K562 (cell line): ENCODE results near the gene CD151. TPM values are rescaled to one million over a fixed set of nuclear protein-coding genes. Genes with fewer than 3 reads are reported as not detected.
A peak's percentile ranks its signal among the peaks of the same experiment; 100 is the strongest.

Experiments
- FOXK2 ChIP-seq, 2 experiments: fragments of 450-650 bp; IDR thresholded peaks in 1 of 2; conservative IDR thresholded peaks in 1 of 2; 2 replicates each; pipeline ENCODE4 v1.6.1; 2016; ENCODE audit warnings: low read depth in 2 of 2, mild to moderate bottlenecking in 1 of 2
- NCOA4 ChIP-seq: fragments of 450-650 bp; IDR thresholded peaks from 2 replicates; pipeline ENCODE4 v1.6.1; 2018; ENCODE audit warnings: mild to moderate bottlenecking; ENCODE audit not compliant: partially characterized antibody
- POLR2AphosphoS5 ChIP-seq: IDR thresholded peaks from 2 replicates; pipeline ENCODE4 v1.6.1; 2011; ENCODE audit warnings: mild to moderate bottlenecking, low read depth, low read length, moderate library complexity; ENCODE audit not compliant: control insufficient read depth, insufficient read depth
- SP1 ChIP-seq: sonication (generic); formaldehyde crosslinking; IDR thresholded peaks from 2 replicates; pipeline ENCODE4 v1.8.1; 2022; ENCODE audit warnings: mild to moderate bottlenecking, missing genetic modification reagents
- STAG1 ChIP-seq: sonication (generic); formaldehyde crosslinking; IDR thresholded peaks from 2 replicates; pipeline ENCODE4 v1.5.0; 2020; ENCODE audit warnings: missing genetic modification reagents, borderline replicate concordance
- ZBTB1 ChIP-seq: sonication (generic); formaldehyde crosslinking; IDR thresholded peaks from 2 replicates; pipeline ENCODE4 v1.8.1; 2023; ENCODE audit warnings: missing genetic modification reagents, low read depth, mild to moderate bottlenecking, borderline replicate concordance
- ZNF121 ChIP-seq: sonication (generic); formaldehyde crosslinking; conservative IDR thresholded peaks from 2 replicates; pipeline ENCODE4 v1.8.0; 2022; ENCODE audit warnings: missing genetic modification reagents
- ZNF224 ChIP-seq: sonication (generic); formaldehyde crosslinking; IDR thresholded peaks from 2 replicates; pipeline ENCODE4 v1.8.0; 2022; ENCODE audit warnings: mild to moderate bottlenecking, missing genetic modification reagents
- ZNF551 ChIP-seq: fragments of 250-450 bp; sonication (Bioruptor Pico); IDR thresholded peaks from 2 replicates; pipeline ENCODE4 v1.5.0; 2021; ENCODE audit warnings: mild to moderate bottlenecking, moderate library complexity
- polyA plus RNA-seq, 8 experiments: library from polyadenylated mRNA; depleted of rRNA in 4 of 8; stranded (reverse) in 5 of 8; unstranded in 3 of 8; fragments of >200 nt; fragmentation: Nextera tagmentation in 2 of 8; fragmentation: Illumina TruSeq in 1 of 8; extraction: Ambion mirVana in 2 of 8; extraction: Trizol in 1 of 8; gene quantifications; 2 replicates each; pipeline versions ENCODE4 v1.2.1 to v1.2.3, GENCODE V29; 2011 to 2014; ENCODE audit warnings: inconsistent platforms in 1 of 8, missing spikeins in 1 of 8
- total RNA-seq, 7 experiments: library from RNA; depleted of rRNA in 6 of 7; stranded (reverse); fragments of >200 nt in 6 of 7; fragmentation: Illumina TruSeq in 2 of 7; extraction: Trizol in 2 of 7; gene quantifications; 2 replicates each; pipeline versions ENCODE4 v1.2.1 to v1.2.3, GENCODE V29; 2011 to 2021; ENCODE audit warnings: low replicate concordance in 1 of 7
- TF ChIP-seq, protein P1 (sequence below): fragments of 450-650 bp; IDR thresholded peaks from 2 replicates; pipeline ENCODE4 v1.6.1; 2016; ENCODE audit warnings: low read depth

The CD151 gene
- total and polyA plus RNA-seq, 9 of the 15 experiments (the other 6 are each of a cell fraction or from before 2014, with no cell fraction given), result 2.3 to 187 (median 140) TPM

DNA sequence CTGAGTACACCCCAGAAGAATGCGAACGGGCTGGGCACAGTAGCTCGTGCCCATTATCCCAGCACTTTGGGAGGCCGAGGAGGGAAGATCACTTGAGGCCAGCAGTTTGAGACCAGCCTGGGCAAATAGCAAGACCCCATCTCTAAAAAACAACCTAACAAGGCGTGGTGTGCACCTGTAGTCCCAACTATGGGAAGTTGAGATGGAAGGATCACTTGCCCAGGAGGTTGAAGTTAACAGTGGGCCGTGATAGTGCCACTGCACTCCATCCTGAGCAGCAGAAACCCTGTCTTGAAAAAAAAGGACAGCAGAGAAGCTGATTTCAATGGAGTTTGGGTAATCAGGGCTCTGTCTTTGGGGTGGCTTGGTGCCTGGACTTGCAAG lies 19.7 kb upstream of the CD151 start (continued):
- no peak for TF ChIP-seq ZNF551 (CRISPR knock-in tag)
- TF ChIP-seq ZNF121 (CRISPR knock-in tag), result peak; percentile 97
- TF ChIP-seq, protein P1, sequence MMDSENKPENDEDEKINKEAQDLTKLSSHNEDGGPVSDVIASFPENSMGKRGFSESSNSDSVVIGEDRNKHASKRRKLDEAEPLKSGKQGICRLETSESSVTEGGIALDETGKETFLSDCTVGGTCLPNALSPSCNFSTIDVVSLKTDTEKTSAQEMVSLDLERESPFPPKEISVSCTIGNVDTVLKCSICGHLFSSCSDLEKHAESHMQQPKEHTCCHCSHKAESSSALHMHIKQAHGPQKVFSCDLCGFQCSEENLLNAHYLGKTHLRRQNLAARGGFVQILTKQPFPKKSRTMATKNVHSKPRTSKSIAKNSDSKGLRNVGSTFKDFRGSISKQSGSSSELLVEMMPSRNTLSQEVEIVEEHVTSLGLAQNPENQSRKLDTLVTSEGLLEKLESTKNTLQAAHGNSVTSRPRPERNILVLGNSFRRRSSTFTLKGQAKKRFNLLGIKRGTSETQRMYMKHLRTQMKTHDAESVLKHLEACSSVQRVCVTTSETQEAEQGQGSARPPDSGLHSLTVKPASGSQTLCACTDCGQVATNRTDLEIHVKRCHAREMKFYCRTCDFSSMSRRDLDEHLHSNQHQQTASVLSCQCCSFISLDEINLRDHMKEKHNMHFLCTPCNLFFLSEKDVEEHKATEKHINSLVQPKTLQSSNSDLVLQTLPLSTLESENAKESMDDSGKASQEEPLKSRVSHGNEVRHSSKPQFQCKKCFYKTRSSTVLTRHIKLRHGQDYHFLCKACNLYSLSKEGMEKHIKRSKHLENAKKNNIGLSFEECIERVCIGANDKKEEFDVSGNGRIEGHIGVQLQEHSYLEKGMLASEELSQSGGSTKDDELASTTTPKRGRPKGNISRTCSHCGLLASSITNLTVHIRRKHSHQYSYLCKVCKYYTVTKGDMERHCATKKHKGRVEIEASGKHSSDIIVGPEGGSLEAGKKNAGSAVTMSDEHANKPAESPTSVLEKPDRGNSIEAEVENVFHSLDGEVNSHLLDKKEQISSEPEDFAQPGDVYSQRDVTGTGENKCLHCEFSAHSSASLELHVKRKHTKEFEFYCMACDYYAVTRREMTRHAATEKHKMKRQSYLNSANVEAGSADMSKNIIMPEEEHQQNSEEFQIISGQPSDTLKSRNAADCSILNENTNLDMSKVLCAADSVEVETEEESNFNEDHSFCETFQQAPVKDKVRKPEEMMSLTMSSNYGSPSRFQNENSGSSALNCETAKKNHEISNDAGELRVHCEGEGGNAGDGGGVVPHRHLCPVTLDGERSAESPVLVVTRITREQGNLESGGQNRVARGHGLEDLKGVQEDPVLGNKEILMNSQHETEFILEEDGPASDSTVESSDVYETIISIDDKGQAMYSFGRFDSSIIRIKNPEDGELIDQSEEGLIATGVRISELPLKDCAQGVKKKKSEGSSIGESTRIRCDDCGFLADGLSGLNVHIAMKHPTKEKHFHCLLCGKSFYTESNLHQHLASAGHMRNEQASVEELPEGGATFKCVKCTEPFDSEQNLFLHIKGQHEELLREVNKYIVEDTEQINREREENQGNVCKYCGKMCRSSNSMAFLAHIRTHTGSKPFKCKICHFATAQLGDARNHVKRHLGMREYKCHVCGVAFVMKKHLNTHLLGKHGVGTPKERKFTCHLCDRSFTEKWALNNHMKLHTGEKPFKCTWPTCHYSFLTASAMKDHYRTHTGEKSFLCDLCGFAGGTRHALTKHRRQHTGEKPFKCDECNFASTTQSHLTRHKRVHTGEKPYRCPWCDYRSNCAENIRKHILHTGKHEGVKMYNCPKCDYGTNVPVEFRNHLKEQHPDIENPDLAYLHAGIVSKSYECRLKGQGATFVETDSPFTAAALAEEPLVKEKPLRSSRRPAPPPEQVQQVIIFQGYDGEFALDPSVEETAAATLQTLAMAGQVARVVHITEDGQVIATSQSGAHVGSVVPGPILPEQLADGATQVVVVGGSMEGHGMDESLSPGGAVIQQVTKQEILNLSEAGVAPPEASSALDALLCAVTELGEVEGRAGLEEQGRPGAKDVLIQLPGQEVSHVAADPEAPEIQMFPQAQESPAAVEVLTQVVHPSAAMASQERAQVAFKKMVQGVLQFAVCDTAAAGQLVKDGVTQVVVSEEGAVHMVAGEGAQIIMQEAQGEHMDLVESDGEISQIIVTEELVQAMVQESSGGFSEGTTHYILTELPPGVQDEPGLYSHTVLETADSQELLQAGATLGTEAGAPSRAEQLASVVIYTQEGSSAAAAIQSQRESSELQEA, result no peak
- TF ChIP-seq NCOA4, result no peak
- TF ChIP-seq ZBTB1, result no peak
- TF ChIP-seq ZNF224, result no peak
- TF ChIP-seq SP1 (CRISPR knock-in tag), result 0 out of 2 replicates have a peak, but pooled peaks have one; percentile 4
- TF ChIP-seq STAG1 (CRISPR knock-in tag), result no peak
- no peak for TF ChIP-seq FOXK2 (conservative IDR thresholded peaks at IDR 0.05 in 1 of 2, IDR thresholded peaks at IDR 0.05 in 1 of 2; ENCODE audit: low read depth in 2 of 2)
- peak; percentile 49; the same call in 1 of the 2 replicates for TF ChIP-seq POLR2AphosphoS5
